ENCODE results near the gene RPS21. TPM values are rescaled to one million over a fixed set of nuclear protein-coding genes. Genes with fewer than 3 reads are reported as not detected.

The RPS21 gene
- total RNA-seq, 2 donors from 2014 or later: 1,359 to 1,579 TPM

DNA sequence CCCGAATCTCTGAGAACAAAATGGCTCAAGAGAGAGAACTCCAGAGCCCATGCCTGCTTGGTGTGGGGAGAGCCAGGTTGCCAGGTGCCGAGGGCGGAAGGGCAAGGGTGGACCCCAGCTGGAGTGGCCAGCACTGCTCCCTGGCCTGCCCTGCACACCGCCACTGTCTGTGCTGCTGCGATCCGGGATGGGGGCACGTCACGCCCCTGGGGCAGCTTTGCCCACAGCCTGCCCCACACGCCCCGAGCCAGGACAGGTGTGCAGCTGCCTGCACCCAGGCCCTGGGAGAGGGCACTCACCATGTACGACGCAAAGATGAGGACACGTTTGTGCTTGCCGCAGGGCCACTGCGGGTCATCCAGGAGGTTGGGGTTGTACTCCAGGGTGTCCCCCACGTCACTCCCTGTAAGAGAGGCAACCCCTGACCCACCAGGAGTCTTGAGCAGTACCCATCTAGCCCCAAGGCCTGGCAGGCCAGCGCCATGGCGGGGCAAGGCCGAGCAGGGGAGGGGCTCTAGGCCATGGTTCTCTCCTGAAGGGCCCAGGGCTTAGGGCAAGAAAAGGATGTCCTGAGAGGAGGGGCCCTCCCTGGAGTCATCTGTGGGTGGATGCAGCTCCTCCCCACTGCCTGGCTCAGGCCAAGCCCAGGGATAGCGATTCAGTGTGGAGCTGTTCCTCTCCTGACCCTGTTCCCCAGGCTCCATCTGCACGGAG, 5.9 kb downstream of the RPS21 start:
- no peak overlapping the region for H3K27ac ChIP-seq
- TF ChIP-seq, protein P1, sequence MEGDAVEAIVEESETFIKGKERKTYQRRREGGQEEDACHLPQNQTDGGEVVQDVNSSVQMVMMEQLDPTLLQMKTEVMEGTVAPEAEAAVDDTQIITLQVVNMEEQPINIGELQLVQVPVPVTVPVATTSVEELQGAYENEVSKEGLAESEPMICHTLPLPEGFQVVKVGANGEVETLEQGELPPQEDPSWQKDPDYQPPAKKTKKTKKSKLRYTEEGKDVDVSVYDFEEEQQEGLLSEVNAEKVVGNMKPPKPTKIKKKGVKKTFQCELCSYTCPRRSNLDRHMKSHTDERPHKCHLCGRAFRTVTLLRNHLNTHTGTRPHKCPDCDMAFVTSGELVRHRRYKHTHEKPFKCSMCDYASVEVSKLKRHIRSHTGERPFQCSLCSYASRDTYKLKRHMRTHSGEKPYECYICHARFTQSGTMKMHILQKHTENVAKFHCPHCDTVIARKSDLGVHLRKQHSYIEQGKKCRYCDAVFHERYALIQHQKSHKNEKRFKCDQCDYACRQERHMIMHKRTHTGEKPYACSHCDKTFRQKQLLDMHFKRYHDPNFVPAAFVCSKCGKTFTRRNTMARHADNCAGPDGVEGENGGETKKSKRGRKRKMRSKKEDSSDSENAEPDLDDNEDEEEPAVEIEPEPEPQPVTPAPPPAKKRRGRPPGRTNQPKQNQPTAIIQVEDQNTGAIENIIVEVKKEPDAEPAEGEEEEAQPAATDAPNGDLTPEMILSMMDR (IDR thresholded peaks at IDR 0.05): no peak
- peaks cover 6% of the 10 kb centered on the region for H3K4me1 ChIP-seq
- no peak overlapping the region for H3K4me3 ChIP-seq
- H3K9me3 ChIP-seq: no peaks in the 10 kb centered on the region
- DNase-seq: no peak
- no peaks in the 10 kb centered on the region for H3K36me3 ChIP-seq
- H3K9ac ChIP-seq (ENCODE audit: low read depth in 2 of 2, low read length in 2 of 2): no peak overlapping the region
- H3K27me3 ChIP-seq: no peaks in the 10 kb centered on the region
- intact Hi-C loops (cut with DNase I): no loop called here

DNA sequence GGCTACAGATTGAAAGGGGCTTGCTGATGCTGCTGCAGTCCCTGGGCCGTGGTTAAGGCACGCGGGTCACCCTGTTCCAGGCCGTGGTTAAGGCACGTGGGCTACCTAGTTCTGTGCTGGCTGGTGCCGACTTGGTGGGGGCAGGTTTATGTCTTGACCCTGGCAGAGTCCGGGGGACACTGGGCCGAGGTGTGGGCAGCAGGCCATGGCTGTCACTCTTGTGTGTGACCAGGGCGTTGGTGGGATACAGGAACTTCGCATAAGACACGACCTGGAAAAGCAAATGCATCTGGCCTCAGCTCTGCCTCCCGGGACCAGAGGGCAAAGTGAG, 6.4 kb downstream of the RPS21 start:
- intact Hi-C loops (cut with DNase I): no loop called here
- no peak overlapping the region for H3K27ac ChIP-seq
- H3K4me3 ChIP-seq: no peak overlapping the region
- DNase-seq: no peak
- no peaks in the 10 kb centered on the region for H3K36me3 ChIP-seq
- no peaks in the 10 kb centered on the region for H3K9me3 ChIP-seq
- TF ChIP-seq, protein P1 (IDR thresholded peaks at IDR 0.05): no peak
- no peak overlapping the region for H3K9ac ChIP-seq (ENCODE audit: low read depth in 2 of 2, low read length in 2 of 2)
- peaks cover 1% of the 10 kb centered on the region for H3K4me1 ChIP-seq
- no peaks in the 10 kb centered on the region for H3K27me3 ChIP-seq

DNA sequence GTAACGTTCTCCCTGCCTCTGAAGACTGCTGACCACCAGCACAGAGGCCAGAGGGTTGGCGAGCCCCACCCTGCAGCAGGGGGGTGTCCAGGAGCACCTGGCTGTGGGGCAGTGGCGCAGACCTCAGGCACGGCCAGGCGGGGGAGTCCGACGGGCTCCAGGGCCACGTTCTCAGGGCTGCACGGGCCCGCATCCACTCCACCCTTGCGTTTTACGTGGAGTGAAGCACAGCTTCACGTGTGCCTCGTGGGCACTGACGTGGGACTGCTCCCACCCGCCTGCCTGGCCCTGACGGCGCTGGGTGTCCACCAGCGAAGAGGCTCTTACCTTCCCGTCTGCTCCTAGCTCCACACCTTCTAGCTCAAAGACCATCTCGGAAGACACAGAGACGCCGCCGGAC, 6.9 kb downstream of the RPS21 start:
- H3K36me3 ChIP-seq: no peaks in the 10 kb centered on the region
- no peak overlapping the region for H3K27ac ChIP-seq
- no peaks in the 10 kb centered on the region for H3K27me3 ChIP-seq
- no peaks in the 10 kb centered on the region for H3K9me3 ChIP-seq
- intact Hi-C loops (cut with DNase I): no loop called here
- H3K9ac ChIP-seq (ENCODE audit: low read depth in 2 of 2, low read length in 2 of 2): no peak overlapping the region
- no peak for DNase-seq
- H3K4me3 ChIP-seq: no peak overlapping the region
- TF ChIP-seq, protein P1 (IDR thresholded peaks at IDR 0.05): no peak
- H3K4me1 ChIP-seq: no peaks in the 10 kb centered on the region

DNA sequence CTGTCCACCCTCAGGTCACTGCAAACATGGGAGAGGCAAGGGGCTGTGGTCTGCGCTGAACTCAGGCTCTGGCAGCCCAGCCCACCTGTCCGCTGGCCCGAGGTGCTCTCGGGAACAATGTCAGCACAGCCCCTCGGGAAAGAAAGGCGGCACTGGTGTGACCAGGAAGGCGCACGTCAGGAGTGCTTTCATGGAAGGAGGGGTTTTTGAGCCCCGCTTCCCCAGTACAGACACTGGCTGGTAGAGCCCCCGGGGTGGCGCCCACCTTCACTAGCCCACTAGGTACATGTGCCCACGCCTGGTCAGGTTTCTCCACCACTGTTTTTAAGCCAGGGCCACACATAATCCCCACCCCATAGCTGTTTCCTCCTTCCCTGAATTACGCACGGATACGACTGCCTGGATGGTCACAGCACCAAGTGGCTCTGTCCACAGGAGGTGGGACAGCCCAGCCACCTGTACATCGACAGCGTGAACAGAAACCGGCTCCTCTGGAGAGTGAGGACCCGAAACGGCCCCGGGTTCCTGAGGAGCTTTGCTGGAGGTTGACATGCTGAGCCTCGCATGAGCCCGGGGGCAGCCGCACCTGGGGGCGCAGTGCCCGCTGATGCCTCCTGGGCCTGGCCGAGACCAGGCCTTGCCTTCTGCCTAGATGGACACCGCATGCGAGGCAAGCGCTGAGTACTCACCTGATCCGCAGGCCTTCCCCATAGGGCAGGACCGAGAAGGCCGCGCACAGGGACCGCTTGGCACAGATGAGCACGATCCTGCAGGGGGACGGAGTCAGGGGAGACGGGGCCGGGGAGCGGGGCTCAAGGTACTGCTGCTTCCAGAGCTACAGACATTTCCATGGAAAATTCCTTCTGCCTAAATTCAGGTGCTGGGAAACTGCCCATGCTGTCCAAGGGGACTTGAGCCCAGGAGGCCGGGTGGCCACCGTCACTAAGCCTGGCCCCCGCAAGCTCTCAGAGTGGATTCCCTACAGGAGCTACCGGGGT, 7.6 kb downstream of the RPS21 start:
- Histone ChIP-seq H3K27ac (no peak overlapping the region), H3K4me1 (no peaks in the 10 kb centered on the region), H3K27me3 (no peaks in the 10 kb centered on the region), H3K36me3 (no peaks in the 10 kb centered on the region), H3K9me3 (no peaks in the 10 kb centered on the region), H3K4me3 (no peak overlapping the region), H3K9ac (ENCODE audit: low read depth in 2 of 2, low read length in 2 of 2) (no peak overlapping the region)
- DNase-seq: no peak
- TF ChIP-seq, protein P1 (IDR thresholded peaks at IDR 0.05): no peak
- intact Hi-C loops (cut with DNase I): no loop called here

DNA sequence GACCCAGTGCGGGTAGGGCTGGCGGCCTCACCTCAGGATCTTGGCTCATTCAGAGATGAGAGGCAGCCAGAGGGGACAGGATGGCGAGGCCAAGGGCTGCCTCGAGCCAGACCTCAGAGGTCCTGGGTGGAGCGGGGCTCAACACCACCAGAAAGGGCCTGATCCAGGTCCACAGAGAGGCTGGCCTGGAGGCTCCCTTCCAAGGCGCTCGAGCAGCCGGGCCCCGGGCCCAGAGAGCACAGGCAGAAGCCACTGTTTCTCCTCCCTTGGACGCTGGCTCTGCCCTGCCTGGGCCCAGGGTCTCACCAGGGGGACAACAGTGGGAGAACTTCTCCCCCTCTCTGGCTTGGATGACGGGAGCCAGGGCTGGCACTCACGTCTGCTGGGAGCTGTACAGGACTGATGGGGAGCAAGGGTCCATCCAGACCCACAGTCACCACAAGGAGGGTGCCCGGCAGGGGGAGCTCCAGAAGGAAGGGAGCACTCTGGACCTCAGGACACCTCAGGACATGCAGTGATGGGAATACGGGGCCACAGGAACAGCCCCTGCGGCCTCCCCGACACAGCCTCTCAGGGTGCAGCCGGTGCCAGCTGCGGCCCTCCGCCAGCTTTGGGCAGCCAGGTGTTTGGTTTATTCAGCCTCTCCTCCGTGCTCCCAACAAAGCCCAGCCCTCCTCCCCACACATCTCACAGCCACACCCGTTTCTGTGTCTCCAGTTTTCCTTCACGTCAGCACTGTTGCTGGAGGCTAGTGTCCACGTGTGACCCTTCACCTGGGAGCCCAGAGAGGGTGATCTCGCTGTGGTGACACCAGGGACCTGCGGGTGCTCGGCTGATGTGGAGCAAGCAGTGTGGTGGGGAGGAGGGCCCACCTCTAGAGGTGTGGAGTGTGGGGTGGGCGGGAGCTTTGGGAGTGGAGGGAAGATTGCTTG, 8.7 kb downstream of the RPS21 start:
- no peak for DNase-seq
- Histone ChIP-seq H3K36me3 (no peaks in the 10 kb centered on the region), H3K9ac (ENCODE audit: low read depth in 2 of 2, low read length in 2 of 2) (no peak overlapping the region), H3K9me3 (no peaks in the 10 kb centered on the region), H3K27ac (no peak overlapping the region), H3K4me3 (no peak overlapping the region), H3K4me1 (no peaks in the 10 kb centered on the region), H3K27me3 (no peaks in the 10 kb centered on the region)
- intact Hi-C loops (cut with DNase I): no loop called here
- TF ChIP-seq, protein P1 (IDR thresholded peaks at IDR 0.05): no peak
